K562 (cell line): ENCODE measurements around the gene NT5C2. TPM values are rescaled to one million over a fixed set of nuclear protein-coding genes. Genes with fewer than 3 reads are reported as not detected.

Source experiments
- ATAC-seq: fragments of 200-7000 bp; cut with Tn5 transposase; 3 replicates; pipeline ENCODE4 v1.9.1; 2020; ENCODE audit warnings: moderate library complexity
- BruUV-seq: library from RNA; stranded (reverse); fragments of 400-500 nt; replicated peaks from 2 replicates; lab custom pipeline; 2021; lab: Mats Ljungman, UMichigan
- CTCF ChIA-PET: fragments of 300-600 bp; formaldehyde crosslinking; extraction: SDS; loops from one replicate; lab custom pipeline; 2021; ENCODE audit warnings: low intra/inter-chr PET ratio; lab: Yijun Ruan, JAX
- POLR2A ChIA-PET: fragments of 300-600, 350-650 bp; sonication (Branson Sonifier 250); formaldehyde crosslinking; extraction: SDS; loops from one replicate; lab custom pipeline; 2021; ENCODE audit warnings: antibody characterized with exemption, inconsistent platforms; lab: Yijun Ruan, JAX
- DNase-seq, 4 experiments: peaks; one replicate each; pipeline versions ENCODE4 v3.0.0 to v3.0.0-alpha.2; 2011 to 2018; ENCODE audit warnings: low spot score in 3 of 4, mixed read lengths in 3 of 4; ENCODE audit errors: extremely low read depth in 1 of 4
- FAIRE-seq: peaks from 2 replicates; lab custom pipeline; 2011; peaks lifted over from hg19 to GRCh38; lab: Jason Lieb, UNC
- H2AFZ ChIP-seq: 2 replicates; pipeline ENCODE4 v1.6.0; 2011; ENCODE audit warnings: low read depth, low read length, control low read depth, inconsistent platforms
- H3K27ac ChIP-seq: fragments of 200-600 bp; 3 replicates; pipeline ENCODE4 v1.8.0; 2011; ENCODE audit warnings: low read depth, mild to moderate bottlenecking, control low read depth, inconsistent platforms, low read length, moderate library complexity, mixed read lengths; ENCODE audit errors: extremely low read depth
- H3K27me3 ChIP-seq, 2 experiments: fragments of 300-600 bp in 1 of 2; 2 replicates in 1 of 2; 3 replicates in 1 of 2; pipeline versions ENCODE4 v1.6.0 to v1.8.0; 2011; ENCODE audit warnings: inconsistent platforms in 2 of 2, low read length in 2 of 2, mild to moderate bottlenecking in 1 of 2, mixed read lengths in 1 of 2, moderate library complexity in 1 of 2; ENCODE audit not compliant: control insufficient read depth in 2 of 2, insufficient read depth in 2 of 2
- H3K36me3 ChIP-seq: fragments of 300-600 bp; 3 replicates; pipeline ENCODE4 v1.8.0; 2011; ENCODE audit warnings: mild to moderate bottlenecking, low read length, inconsistent platforms; ENCODE audit not compliant: control insufficient read depth, insufficient read depth
- H3K4me1 ChIP-seq, 2 experiments: fragments of 200-600 bp in 1 of 2; replicated peaks in 1 of 2; 2 replicates in 1 of 2; 3 replicates in 1 of 2; pipeline versions ENCODE4 v1.5.1 to v1.8.0; 2011; ENCODE audit warnings: inconsistent platforms in 2 of 2, low read length in 2 of 2, mild to moderate bottlenecking in 1 of 2, mixed read lengths in 1 of 2, moderate library complexity in 1 of 2; ENCODE audit not compliant: control insufficient read depth in 2 of 2, insufficient read depth in 2 of 2
- H3K4me2 ChIP-seq: 2 replicates; pipeline ENCODE4 v1.6.1; 2011; ENCODE audit warnings: low read length, control low read depth, inconsistent platforms, mixed read lengths; ENCODE audit not compliant: insufficient read depth
- H3K4me3 ChIP-seq: fragments of 200-600 bp; sonication (generic), shearing (Covaris generic); 2 replicates; pipeline ENCODE4 v1.5.1; 2016; ENCODE audit warnings: control low read depth, inconsistent platforms
- H3K79me2 ChIP-seq: fragments of 200-600 bp; 3 replicates; pipeline ENCODE4 v1.8.0; 2011; ENCODE audit warnings: low read length, inconsistent platforms; ENCODE audit not compliant: control insufficient read depth, insufficient read depth
- H3K9ac ChIP-seq, 2 experiments: 2 replicates each; pipeline versions ENCODE4 v1.6.0 to v1.6.1; 2011; ENCODE audit warnings: low read depth in 2 of 2, low read length in 2 of 2, control low read depth in 1 of 2, inconsistent platforms in 1 of 2, mild to moderate bottlenecking in 1 of 2, mixed read lengths in 1 of 2; ENCODE audit not compliant: insufficient read depth in 1 of 2
- H3K9me1 ChIP-seq: one replicate; pipeline ENCODE4 v1.6.0; 2011; ENCODE audit warnings: inconsistent platforms, mild to moderate bottlenecking, low read length, moderate library complexity; ENCODE audit not compliant: control insufficient read depth, insufficient read depth
- H3K9me3 ChIP-seq: replicated peaks from 2 replicates; pipeline ENCODE4 v1.5.1; 2011; ENCODE audit warnings: low read depth, low read length, inconsistent platforms; ENCODE audit not compliant: control insufficient read depth, insufficient read depth
- H4K20me1 ChIP-seq: replicated peaks from 2 replicates; pipeline ENCODE4 v1.6.1; 2011; ENCODE audit warnings: low read length, inconsistent platforms, mixed read lengths; ENCODE audit not compliant: control insufficient read depth, insufficient read depth
- ARID1B ChIP-seq: fragments of 450-650 bp; IDR thresholded peaks from 2 replicates; pipeline ENCODE4 v1.6.1; 2016; ENCODE audit warnings: antibody characterized with exemption, mild to moderate bottlenecking, inconsistent platforms
- CBFA2T2 ChIP-seq: fragments of 450-650 bp; conservative IDR thresholded peaks from 2 replicates; pipeline ENCODE4 v1.6.1; 2017; ENCODE audit warnings: mild to moderate bottlenecking
- CBFA2T3 ChIP-seq: fragments of 450-650 bp; IDR thresholded peaks from 2 replicates; pipeline ENCODE4 v1.6.1; 2017
- CBX5 ChIP-seq: IDR thresholded peaks from 2 replicates; pipeline ENCODE4 v1.6.1; 2014; ENCODE audit warnings: low read depth, borderline replicate concordance
- CCAR2 ChIP-seq: fragments of 200-400 bp; formaldehyde crosslinking; IDR thresholded peaks from 2 replicates; pipeline ENCODE4 v1.6.1; 2017; ENCODE audit warnings: mild to moderate bottlenecking, low read depth, low read length
- CEBPB ChIP-seq: fragments of 450-650 bp; IDR thresholded peaks from 2 replicates; pipeline ENCODE4 v1.6.1; 2016; ENCODE audit warnings: missing genetic modification characterization, missing compliant biosample characterization
- FIP1L1 ChIP-seq: fragments of 200-400 bp; formaldehyde crosslinking; IDR thresholded peaks from 2 replicates; pipeline ENCODE4 v1.6.1; 2018; ENCODE audit warnings: mild to moderate bottlenecking, low read depth, low read length; ENCODE audit not compliant: poor library complexity, severe bottlenecking
- HCFC1 ChIP-seq: IDR thresholded peaks from 2 replicates; pipeline ENCODE4 v1.6.1; 2012; ENCODE audit warnings: low read depth, low read length, improper control_type of control experiment
- HMG20A ChIP-seq: fragments of 450-650 bp; formaldehyde crosslinking; conservative IDR thresholded peaks from 2 replicates; pipeline ENCODE4 v1.4.0; 2020; ENCODE audit warnings: mild to moderate bottlenecking, mixed read lengths
- KLF16 ChIP-seq: IDR thresholded peaks from 2 replicates; pipeline ENCODE4 v1.6.1; 2016; ENCODE audit warnings: antibody characterized with exemption
- NCOA1 ChIP-seq: fragments of 450-650 bp; IDR thresholded peaks from 2 replicates; pipeline ENCODE4 v1.6.1; 2016; ENCODE audit warnings: low read depth
- NCOR1 ChIP-seq: fragments of 450-650 bp; IDR thresholded peaks from 2 replicates; pipeline ENCODE4 v1.6.1; 2016; ENCODE audit warnings: mild to moderate bottlenecking, moderate library complexity
- PCBP1 ChIP-seq: fragments of 200-400 bp; formaldehyde crosslinking; IDR thresholded peaks from 2 replicates; pipeline ENCODE4 v1.6.1; 2018; ENCODE audit warnings: mild to moderate bottlenecking, low read depth, low read length; ENCODE audit not compliant: poor library complexity, severe bottlenecking
- PTRF ChIP-seq: fragments of 450-650 bp; IDR thresholded peaks from 2 replicates; pipeline ENCODE4 v1.6.1; 2016; ENCODE audit warnings: mild to moderate bottlenecking, missing genetic modification characterization, missing compliant biosample characterization
- RAD51 ChIP-seq: fragments of 450-650 bp; IDR thresholded peaks from 2 replicates; pipeline ENCODE4 v1.7.1; 2016; ENCODE audit warnings: low read depth, mild to moderate bottlenecking, borderline replicate concordance
- SOX6 ChIP-seq: fragments of 450-650 bp; IDR thresholded peaks from 2 replicates; pipeline ENCODE4 v1.6.1; 2014; ENCODE audit warnings: mild to moderate bottlenecking
- STAT5B ChIP-seq: fragments of 250-450 bp; sonication (Bioruptor Pico); IDR thresholded peaks from 2 replicates; pipeline ENCODE4 v1.8.0; 2021; ENCODE audit warnings: mild to moderate bottlenecking, inconsistent platforms
- TAL1 ChIP-seq: fragments of 450-650 bp; IDR thresholded peaks from 2 replicates; pipeline ENCODE4 v1.6.1; 2016; ENCODE audit warnings: mild to moderate bottlenecking
- ZNF3 ChIP-seq: fragments of 250-450 bp; sonication (Bioruptor Pico); IDR thresholded peaks from 2 replicates; pipeline ENCODE4 v1.5.0; 2021; ENCODE audit warnings: mild to moderate bottlenecking, moderate library complexity
- ZNF57 ChIP-seq: fragments of 450-650 bp; formaldehyde crosslinking; IDR thresholded peaks from 2 replicates; pipeline ENCODE4 v1.4.0; 2020; ENCODE audit warnings: mild to moderate bottlenecking, moderate library complexity
- WGBS: fragments of 100-300 bp; shearing (Covaris generic); methylation state at CpG from one replicate; pipeline ENCODE4 v1.1.6; 2016; ENCODE audit warnings: low coverage, mixed read lengths; ENCODE audit not compliant: insufficient coverage; ENCODE audit errors: missing lambda C conversion rate; 5-methylcytosine and 5-hydroxymethylcytosine counted together
- in situ Hi-C: fragments of 300-500 bp; cut with MboI; formaldehyde crosslinking; loops from 4 replicates; pipeline ENCODE4 v1.15.0; 2018; ENCODE audit warnings: inconsistent platforms, mixed read lengths
- intact Hi-C: fragments of 100-400 bp; cut with micrococcal nuclease; formaldehyde crosslinking; loops from 2 replicates; pipeline ENCODE4 v1.14.2; 2022
- polyA plus RNA-seq, 8 experiments: library from polyadenylated mRNA; depleted of rRNA in 4 of 8; stranded (reverse) in 5 of 8; unstranded in 3 of 8; fragments of >200 nt; fragmentation: Nextera tagmentation in 2 of 8; fragmentation: Illumina TruSeq in 1 of 8; extraction: Ambion mirVana in 2 of 8; extraction: Trizol in 1 of 8; gene quantifications; 2 replicates each; pipeline versions ENCODE4 v1.2.1 to v1.2.3, GENCODE V29; 2011 to 2014; ENCODE audit warnings: inconsistent platforms in 1 of 8, missing spikeins in 1 of 8
- total RNA-seq, 7 experiments: library from RNA; depleted of rRNA in 6 of 7; stranded (reverse); fragments of >200 nt in 6 of 7; fragmentation: Illumina TruSeq in 2 of 7; extraction: Trizol in 2 of 7; gene quantifications; 2 replicates each; pipeline versions ENCODE4 v1.2.1 to v1.2.3, GENCODE V29; 2011 to 2021; ENCODE audit warnings: low replicate concordance in 1 of 7
- TF ChIP-seq, protein P1 (sequence below): sonication (generic); IDR thresholded peaks from 2 replicates; pipeline ENCODE4 v1.6.1; 2016
- TF ChIP-seq, protein P2 (sequence below), 3 experiments: fragments of 200-800 bp in 1 of 3; sonication (Bioruptor generic) in 1 of 3; sonication (generic) in 1 of 3; formaldehyde crosslinking in 1 of 3; IDR thresholded peaks; 2 replicates each; pipeline versions ENCODE4 v1.6.1 to v1.8.0; 2016 to 2022; ENCODE audit warnings: mild to moderate bottlenecking in 2 of 3, missing compliant biosample characterization in 2 of 3, missing genetic modification characterization in 2 of 3, missing genetic modification reagents in 1 of 3
- TF ChIP-seq, protein P3 (sequence below), 3 experiments: IDR thresholded peaks in 2 of 3; conservative IDR thresholded peaks in 1 of 3; 2 replicates each; pipeline ENCODE4 v1.5.1; 2011 to 2012; ENCODE audit warnings: low read length in 3 of 3, mild to moderate bottlenecking in 3 of 3, control low read depth in 2 of 3, improper control_type of control experiment in 1 of 3, inconsistent platforms in 1 of 3, low read depth in 1 of 3, mixed read lengths in 1 of 3, moderate library complexity in 1 of 3; ENCODE audit not compliant: insufficient read depth in 2 of 3

Gene NT5C2
- total and polyA plus RNA-seq, 9 of the 15 experiments (the other 6 are each of a cell fraction or from before 2014, with no cell fraction given) = 11.3 to 45.2 (median 27.7) TPM

DNA sequence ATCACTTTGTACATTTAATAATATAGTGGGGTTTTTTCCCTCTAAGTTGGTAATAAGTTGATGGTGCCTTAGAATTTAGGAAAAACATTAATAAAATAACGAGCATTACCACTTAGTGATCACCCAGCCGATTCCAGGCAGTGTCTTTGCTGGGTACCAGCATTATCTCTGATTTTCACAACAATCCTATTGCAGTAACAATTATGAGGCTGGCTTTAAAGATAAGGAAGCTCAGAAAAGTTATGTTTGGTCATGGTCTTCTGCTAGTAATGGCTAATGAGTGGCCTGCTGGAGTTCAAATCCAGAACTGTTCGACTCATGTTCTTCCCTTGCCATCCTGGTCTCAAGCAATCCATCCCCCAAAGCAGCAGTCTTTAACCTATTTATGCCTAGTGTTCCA, 147.1 kb downstream of the NT5C2 start:
- no peak overlapping the region for H3K4me3 ChIP-seq
- no peak overlapping the region for H3K27ac ChIP-seq
- POLR2A ChIA-PET = interaction anchor here (1.0 kb wide), 1 partner anchor 128 kb away, joined by 3 read pairs; the partner anchor contains the start of gene CNNM2
- peaks cover 12 to 14% of the 10 kb centered on the region in 2 experiments; a peak in 4 of 5 replicates for H3K4me1 ChIP-seq
- in situ Hi-C loops = no loop called here
- H3K9me3 ChIP-seq = no peaks in the 10 kb centered on the region
- H3K4me2 ChIP-seq = no peak overlapping the region
- H3K9ac ChIP-seq = no peak overlapping the region
- H3K9me1 ChIP-seq = no peaks in the 10 kb centered on the region
- FAIRE-seq (no peak), DNase-seq (no peak), ATAC-seq (no peak)
- H3K36me3 ChIP-seq = no peaks in the 10 kb centered on the region
- WGBS = 38% methylated on average over 3 of the region's 3 CpGs
- H4K20me1 ChIP-seq = no peaks in the 10 kb centered on the region
- CTCF ChIA-PET = no interaction called here
- intact Hi-C loops = no loop called here
- no peaks in the 10 kb centered on the region for H3K79me2 ChIP-seq
- H3K27me3 ChIP-seq = no peaks in the 10 kb centered on the region
- BruUV-seq = no TSS peak
- H2AFZ ChIP-seq = no peak overlapping the region
- no peak for TF ChIP-seq ZNF3 (CRISPR knock-in tag)
- TF ChIP-seq ARID1B = peak; percentile 49
- TF ChIP-seq PCBP1 = no peak
- TF ChIP-seq CCAR2 = no peak
- TF ChIP-seq FIP1L1 = no peak
- TF ChIP-seq CEBPB (tag) = 0 out of 2 replicates have a peak, but pooled peaks have one; percentile 18
- TF ChIP-seq, protein P1, sequence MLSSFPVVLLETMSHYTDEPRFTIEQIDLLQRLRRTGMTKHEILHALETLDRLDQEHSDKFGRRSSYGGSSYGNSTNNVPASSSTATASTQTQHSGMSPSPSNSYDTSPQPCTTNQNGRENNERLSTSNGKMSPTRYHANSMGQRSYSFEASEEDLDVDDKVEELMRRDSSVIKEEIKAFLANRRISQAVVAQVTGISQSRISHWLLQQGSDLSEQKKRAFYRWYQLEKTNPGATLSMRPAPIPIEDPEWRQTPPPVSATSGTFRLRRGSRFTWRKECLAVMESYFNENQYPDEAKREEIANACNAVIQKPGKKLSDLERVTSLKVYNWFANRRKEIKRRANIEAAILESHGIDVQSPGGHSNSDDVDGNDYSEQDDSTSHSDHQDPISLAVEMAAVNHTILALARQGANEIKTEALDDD = no peak
- TF ChIP-seq KLF16 = no peak
- TF ChIP-seq PTRF (tag) = no peak
- TF ChIP-seq, protein P2, sequence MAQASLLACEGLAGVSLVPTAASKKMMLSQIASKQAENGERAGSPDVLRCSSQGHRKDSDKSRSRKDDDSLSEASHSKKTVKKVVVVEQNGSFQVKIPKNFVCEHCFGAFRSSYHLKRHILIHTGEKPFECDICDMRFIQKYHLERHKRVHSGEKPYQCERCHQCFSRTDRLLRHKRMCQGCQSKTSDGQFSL (CRISPR knock-in tag; IDR thresholded peaks at IDR 0.05) = no peak
- TF ChIP-seq, protein P2 (tag; IDR thresholded peaks at IDR 0.05) = no peak
- TF ChIP-seq STAT5B (CRISPR knock-in tag) = no peak
- TF ChIP-seq CBFA2T2 = peak; percentile 28; the same call in 1 of the 2 replicates
- TF ChIP-seq HMG20A = no peak
- no peak for TF ChIP-seq CBX5
- TF ChIP-seq TAL1 = peak; percentile 36; the same call in 1 of the 2 replicates
- TF ChIP-seq, protein P3, sequence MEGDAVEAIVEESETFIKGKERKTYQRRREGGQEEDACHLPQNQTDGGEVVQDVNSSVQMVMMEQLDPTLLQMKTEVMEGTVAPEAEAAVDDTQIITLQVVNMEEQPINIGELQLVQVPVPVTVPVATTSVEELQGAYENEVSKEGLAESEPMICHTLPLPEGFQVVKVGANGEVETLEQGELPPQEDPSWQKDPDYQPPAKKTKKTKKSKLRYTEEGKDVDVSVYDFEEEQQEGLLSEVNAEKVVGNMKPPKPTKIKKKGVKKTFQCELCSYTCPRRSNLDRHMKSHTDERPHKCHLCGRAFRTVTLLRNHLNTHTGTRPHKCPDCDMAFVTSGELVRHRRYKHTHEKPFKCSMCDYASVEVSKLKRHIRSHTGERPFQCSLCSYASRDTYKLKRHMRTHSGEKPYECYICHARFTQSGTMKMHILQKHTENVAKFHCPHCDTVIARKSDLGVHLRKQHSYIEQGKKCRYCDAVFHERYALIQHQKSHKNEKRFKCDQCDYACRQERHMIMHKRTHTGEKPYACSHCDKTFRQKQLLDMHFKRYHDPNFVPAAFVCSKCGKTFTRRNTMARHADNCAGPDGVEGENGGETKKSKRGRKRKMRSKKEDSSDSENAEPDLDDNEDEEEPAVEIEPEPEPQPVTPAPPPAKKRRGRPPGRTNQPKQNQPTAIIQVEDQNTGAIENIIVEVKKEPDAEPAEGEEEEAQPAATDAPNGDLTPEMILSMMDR (IDR thresholded peaks at IDR 0.05 in 2 of 3, conservative IDR thresholded peaks at IDR 0.05 in 1 of 3; ENCODE audit: insufficient read depth in 2 of 3, low read depth in 1 of 3, low read length in 3 of 3) = no peak
- TF ChIP-seq NCOA1 = no peak
- no peak for TF ChIP-seq HCFC1
- TF ChIP-seq ZNF57 = no peak
- no peak for TF ChIP-seq RAD51
- TF ChIP-seq SOX6 = 0 out of 2 replicates have a peak, but pooled peaks have one; percentile 30
- peak; percentile 18; the same call in 1 of the 2 replicates for TF ChIP-seq NCOR1
- TF ChIP-seq CBFA2T3 = peak; percentile 65
